ENCODE measurements around the gene ERCC5. TPM values are rescaled to one million over a fixed set of nuclear protein-coding genes. Genes with fewer than 3 reads are reported as not detected.

The ERCC5 gene
- total RNA-seq, 2 donors from 2014 or later: 38.2 to 40.0 TPM

DNA sequence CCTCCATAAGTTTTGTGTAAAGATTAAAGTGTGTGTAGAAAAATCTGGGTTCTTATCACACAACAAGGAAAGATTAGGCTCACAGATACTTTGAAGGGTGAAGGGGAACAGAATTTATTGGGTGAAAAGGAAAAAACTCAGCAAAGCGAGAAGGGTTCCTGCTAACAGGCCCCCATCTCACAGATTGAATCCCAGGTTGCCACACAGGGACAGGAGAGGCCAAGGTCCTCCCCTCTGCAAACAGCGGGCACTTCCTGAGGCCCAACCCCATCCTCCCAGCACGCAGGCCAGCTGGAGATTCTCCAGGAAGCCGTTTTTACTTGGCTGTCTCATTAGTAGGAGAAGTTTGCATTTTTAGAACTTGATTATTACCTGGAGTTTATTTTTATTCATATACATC lies 15.2 kb upstream of the ERCC5 start:
- Histone ChIP-seq H3K27ac (no peak overlapping the region), H3K4me1 (peaks cover 0 to 4% of the 10 kb centered on the region in 2 donors), H3K4me3 (no peak overlapping the region), H3K9me3 (no peaks in the 10 kb centered on the region), H3K36me3 (peaks cover 20% of the 10 kb centered on the region), H3K27me3 (no peaks in the 10 kb centered on the region)
- TF ChIP-seq, protein P1, sequence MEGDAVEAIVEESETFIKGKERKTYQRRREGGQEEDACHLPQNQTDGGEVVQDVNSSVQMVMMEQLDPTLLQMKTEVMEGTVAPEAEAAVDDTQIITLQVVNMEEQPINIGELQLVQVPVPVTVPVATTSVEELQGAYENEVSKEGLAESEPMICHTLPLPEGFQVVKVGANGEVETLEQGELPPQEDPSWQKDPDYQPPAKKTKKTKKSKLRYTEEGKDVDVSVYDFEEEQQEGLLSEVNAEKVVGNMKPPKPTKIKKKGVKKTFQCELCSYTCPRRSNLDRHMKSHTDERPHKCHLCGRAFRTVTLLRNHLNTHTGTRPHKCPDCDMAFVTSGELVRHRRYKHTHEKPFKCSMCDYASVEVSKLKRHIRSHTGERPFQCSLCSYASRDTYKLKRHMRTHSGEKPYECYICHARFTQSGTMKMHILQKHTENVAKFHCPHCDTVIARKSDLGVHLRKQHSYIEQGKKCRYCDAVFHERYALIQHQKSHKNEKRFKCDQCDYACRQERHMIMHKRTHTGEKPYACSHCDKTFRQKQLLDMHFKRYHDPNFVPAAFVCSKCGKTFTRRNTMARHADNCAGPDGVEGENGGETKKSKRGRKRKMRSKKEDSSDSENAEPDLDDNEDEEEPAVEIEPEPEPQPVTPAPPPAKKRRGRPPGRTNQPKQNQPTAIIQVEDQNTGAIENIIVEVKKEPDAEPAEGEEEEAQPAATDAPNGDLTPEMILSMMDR (IDR thresholded peaks at IDR 0.05): no peak
- DNase-seq (ENCODE audit: low spot score): no peak

DNA sequence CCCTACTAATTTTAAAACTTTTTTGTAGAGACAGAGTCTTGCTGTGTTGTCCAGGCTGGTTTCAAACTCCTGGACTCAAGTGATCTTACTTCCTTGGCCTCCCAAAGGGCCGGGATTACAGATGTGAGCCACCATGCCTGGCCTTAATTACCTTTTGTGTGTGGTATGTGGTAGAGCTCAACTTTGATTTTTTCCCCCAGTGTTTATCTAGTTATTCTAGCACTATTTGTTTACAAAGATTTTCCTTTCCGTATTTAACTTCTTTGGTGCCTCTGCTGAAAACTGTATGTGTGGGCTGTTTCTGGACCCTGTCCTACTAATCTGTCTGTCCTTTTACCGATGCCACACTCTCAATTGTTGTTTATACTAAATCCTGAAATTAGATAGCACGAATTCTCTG lies 9.4 kb upstream of the ERCC5 start:
- no peaks in the 10 kb centered on the region for H3K4me1 ChIP-seq
- H3K27me3 ChIP-seq: no peaks in the 10 kb centered on the region
- peaks cover 52% of the 10 kb centered on the region for H3K36me3 ChIP-seq
- H3K27ac ChIP-seq: no peak overlapping the region
- no peak overlapping the region for H3K4me3 ChIP-seq
- DNase-seq (ENCODE audit: low spot score): no peak
- no peaks in the 10 kb centered on the region for H3K9me3 ChIP-seq
- TF ChIP-seq, protein P1 (IDR thresholded peaks at IDR 0.05): no peak

DNA sequence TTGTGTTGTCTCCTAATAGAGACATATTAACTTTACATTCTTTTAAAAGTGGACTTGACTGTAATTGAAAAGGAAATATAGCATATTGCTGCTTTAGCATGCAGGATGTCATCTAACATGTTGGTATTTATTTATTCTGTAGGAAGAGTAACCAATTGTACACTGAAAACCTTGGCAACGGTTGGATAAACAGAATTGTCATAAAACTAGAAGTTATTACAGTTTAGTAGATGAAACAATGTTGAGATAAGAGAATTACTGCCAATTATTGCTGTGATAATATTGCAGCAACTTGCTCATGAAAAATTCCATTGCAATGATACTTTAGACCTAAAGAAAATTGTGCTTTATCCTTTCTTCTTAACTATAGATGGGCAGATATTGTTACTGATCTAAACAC lies 7.6 kb upstream of the ERCC5 start:
- H3K36me3 ChIP-seq: peaks cover 44% of the 10 kb centered on the region
- H3K27me3 ChIP-seq: no peaks in the 10 kb centered on the region
- H3K4me3 ChIP-seq: no peak overlapping the region
- no peaks in the 10 kb centered on the region for H3K9me3 ChIP-seq
- H3K27ac ChIP-seq: no peak overlapping the region
- TF ChIP-seq, protein P1 (IDR thresholded peaks at IDR 0.05): no peak
- no peaks in the 10 kb centered on the region for H3K4me1 ChIP-seq
- DNase-seq (ENCODE audit: low spot score): no peak

DNA sequence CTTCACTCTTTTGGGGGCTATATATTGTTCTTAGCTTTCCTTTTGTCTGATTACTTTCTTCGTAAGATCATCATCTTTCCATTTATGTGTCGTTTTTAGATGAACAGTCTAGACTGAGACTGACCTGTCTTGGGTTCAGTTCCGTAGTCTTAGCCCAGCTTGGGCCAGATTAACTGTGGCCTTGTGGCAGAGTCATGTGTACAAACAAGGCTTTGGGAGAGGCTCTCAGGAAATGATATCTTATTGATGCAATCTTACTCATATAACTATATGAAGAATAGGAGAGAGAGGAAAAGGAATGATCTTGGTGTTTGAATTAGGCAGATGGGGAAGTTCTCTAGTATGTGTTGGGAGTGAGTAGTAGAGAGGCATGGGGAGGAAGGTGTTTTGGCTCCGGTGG lies 6.8 kb upstream of the ERCC5 start:
- no peak for DNase-seq (ENCODE audit: low spot score)
- Histone ChIP-seq H3K36me3 (peaks cover 44% of the 10 kb centered on the region), H3K4me1 (no peaks in the 10 kb centered on the region), H3K27ac (no peak overlapping the region), H3K27me3 (no peaks in the 10 kb centered on the region), H3K9me3 (no peaks in the 10 kb centered on the region), H3K4me3 (no peak overlapping the region)
- TF ChIP-seq, protein P1 (IDR thresholded peaks at IDR 0.05): no peak

DNA sequence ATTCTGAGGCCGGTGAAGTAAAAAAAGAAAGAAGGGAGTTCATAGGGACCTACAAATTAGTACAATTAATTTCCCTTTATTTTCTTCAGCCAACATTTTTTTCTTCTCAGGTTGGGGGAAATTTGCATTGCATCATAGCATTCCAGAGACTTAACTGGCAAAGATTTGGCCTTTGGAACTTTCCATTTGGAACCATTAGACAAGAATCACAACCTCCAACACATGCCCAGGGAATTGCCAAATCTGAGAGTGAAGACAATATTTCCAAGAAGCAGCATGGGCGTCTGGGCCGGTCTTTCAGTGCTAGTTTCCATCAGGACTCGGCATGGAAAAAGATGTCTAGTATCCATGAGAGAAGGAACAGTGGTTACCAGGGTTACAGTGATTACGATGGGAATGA lies 6.4 kb upstream of the ERCC5 start:
- peaks cover 0 to under 1% of the 10 kb centered on the region in 2 donors for H3K4me1 ChIP-seq
- no peak for DNase-seq (ENCODE audit: low spot score)
- H3K36me3 ChIP-seq: peaks cover 44% of the 10 kb centered on the region
- no peak overlapping the region for H3K4me3 ChIP-seq
- H3K27me3 ChIP-seq: no peaks in the 10 kb centered on the region
- H3K9me3 ChIP-seq: no peaks in the 10 kb centered on the region
- no peak overlapping the region for H3K27ac ChIP-seq
- TF ChIP-seq, protein P1 (IDR thresholded peaks at IDR 0.05): no peak

DNA sequence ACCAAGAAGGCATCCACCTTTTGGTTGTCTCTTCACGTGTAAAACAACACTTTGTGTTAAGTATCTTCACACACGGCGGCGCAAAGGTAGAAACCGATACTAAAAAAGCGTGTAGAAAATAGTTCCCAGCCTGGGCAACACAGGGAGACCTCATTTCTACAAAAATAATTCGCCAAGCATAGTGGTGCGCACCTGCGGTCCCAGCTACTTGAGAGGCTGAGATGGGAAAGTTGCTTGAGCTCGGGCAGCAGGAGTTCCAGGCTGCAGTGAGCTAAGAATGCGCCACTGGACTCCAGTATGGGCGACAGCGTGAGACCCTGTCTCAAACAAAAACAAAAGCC lies 573 bp upstream of the ERCC5 start:
- Histone ChIP-seq H3K9me3 (no peaks in the 10 kb centered on the region), H3K4me3 (peak overlapping the region; percentile 76 to 98), H3K27me3 (no peaks in the 10 kb centered on the region), H3K36me3 (no peaks in the 10 kb centered on the region), H3K4me1 (peaks cover 0 to 24% of the 10 kb centered on the region in 2 donors), H3K27ac (peak overlapping the region; percentile 96)
- TF ChIP-seq, protein P1 (IDR thresholded peaks at IDR 0.05): no peak
- DNase-seq (ENCODE audit: low spot score): no peak

Data from right atrium auricular region (tissue), 2 donors.